ENCODE measurements around the gene MAGEB1.

The MAGEB1 gene

DNA sequence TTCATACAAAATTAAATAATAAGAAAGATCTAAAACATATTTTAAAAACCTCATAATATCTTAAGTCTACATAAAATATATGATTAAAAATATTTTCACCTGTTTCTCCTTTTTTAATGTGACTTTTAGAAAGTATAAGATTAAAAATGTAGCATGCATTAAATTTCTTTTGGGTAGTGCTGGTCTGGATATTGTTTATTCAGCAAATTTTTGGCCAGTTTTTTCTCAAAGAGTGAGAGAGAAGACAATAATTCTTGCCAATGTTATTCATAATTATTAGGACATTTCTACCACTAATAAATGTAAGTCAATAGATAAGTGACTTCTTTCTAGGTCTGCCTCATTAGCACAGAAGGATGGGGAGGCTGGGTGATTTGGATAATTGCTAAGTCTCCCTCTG is 14.1 kb downstream of the MAGEB1 start:
- DNase-seq (ENCODE audit: low read depth): no peak
- no peak overlapping the region for H3K4me3 ChIP-seq (ENCODE audit: low read length)
- TF ChIP-seq, protein P1, sequence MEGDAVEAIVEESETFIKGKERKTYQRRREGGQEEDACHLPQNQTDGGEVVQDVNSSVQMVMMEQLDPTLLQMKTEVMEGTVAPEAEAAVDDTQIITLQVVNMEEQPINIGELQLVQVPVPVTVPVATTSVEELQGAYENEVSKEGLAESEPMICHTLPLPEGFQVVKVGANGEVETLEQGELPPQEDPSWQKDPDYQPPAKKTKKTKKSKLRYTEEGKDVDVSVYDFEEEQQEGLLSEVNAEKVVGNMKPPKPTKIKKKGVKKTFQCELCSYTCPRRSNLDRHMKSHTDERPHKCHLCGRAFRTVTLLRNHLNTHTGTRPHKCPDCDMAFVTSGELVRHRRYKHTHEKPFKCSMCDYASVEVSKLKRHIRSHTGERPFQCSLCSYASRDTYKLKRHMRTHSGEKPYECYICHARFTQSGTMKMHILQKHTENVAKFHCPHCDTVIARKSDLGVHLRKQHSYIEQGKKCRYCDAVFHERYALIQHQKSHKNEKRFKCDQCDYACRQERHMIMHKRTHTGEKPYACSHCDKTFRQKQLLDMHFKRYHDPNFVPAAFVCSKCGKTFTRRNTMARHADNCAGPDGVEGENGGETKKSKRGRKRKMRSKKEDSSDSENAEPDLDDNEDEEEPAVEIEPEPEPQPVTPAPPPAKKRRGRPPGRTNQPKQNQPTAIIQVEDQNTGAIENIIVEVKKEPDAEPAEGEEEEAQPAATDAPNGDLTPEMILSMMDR (IDR thresholded peaks at IDR 0.05; ENCODE audit: insufficient read depth, low read depth, low read length, missing control alignments): no peak

- TF ChIP-seq, protein P1 (IDR thresholded peaks at IDR 0.05; ENCODE audit: insufficient read depth, low read depth, low read length, missing control alignments): no peak
- no peak overlapping the region for H3K4me3 ChIP-seq (ENCODE audit: low read length)
- DNase-seq (ENCODE audit: low read depth): no peak
Observed at GRCh38 chrX:30262763-30263162, 15.8 kb downstream of the MAGEB1 start.

- TF ChIP-seq, protein P1 (IDR thresholded peaks at IDR 0.05; ENCODE audit: insufficient read depth, low read depth, low read length, missing control alignments): no peak
- DNase-seq (ENCODE audit: low read depth): no peak
- H3K4me3 ChIP-seq (ENCODE audit: low read length): no peak overlapping the region
Observed at GRCh38 chrX:30270639-30271038, 23.7 kb downstream of the MAGEB1 start.

GRCh38 chrX:30275498-30275897 is 28.6 kb downstream of the MAGEB1 start:
- no peak overlapping the region for H3K4me3 ChIP-seq (ENCODE audit: low read length)
- DNase-seq (ENCODE audit: low read depth): peak; percentile 26
- TF ChIP-seq, protein P1 (IDR thresholded peaks at IDR 0.05; ENCODE audit: insufficient read depth, low read depth, low read length, missing control alignments): peak; percentile 34

DNA sequence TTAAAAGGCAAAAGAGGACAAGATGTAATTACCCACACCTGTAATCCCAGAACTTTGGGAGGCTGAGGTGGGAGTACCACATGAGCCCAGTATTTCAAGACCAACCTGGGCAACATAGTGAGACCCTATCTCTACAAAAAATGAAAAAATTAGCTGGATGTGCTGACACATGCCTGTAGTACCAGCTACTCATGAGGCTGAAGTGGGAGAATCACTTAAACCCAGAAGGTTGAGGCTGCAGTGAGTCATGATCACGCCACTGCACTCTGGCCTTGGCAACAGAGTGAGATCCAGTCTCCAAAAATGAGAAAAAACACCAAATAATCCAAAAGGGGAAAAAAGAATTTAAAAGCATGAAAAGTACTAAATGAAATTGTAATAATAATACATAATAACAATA is 31.4 kb downstream of the MAGEB1 start:
- peak; percentile 25 for DNase-seq (ENCODE audit: low read depth)
- H3K4me3 ChIP-seq (ENCODE audit: low read length): no peak overlapping the region
- TF ChIP-seq, protein P1 (IDR thresholded peaks at IDR 0.05; ENCODE audit: insufficient read depth, low read depth, low read length, missing control alignments): no peak

GRCh38 chrX:30280428-30280827 is 33.5 kb downstream of the MAGEB1 start:
- TF ChIP-seq, protein P1 (IDR thresholded peaks at IDR 0.05; ENCODE audit: insufficient read depth, low read depth, low read length, missing control alignments): no peak
- H3K4me3 ChIP-seq (ENCODE audit: low read length): no peak overlapping the region
- DNase-seq (ENCODE audit: low read depth): no peak

- TF ChIP-seq, protein P1 (IDR thresholded peaks at IDR 0.05; ENCODE audit: insufficient read depth, low read depth, low read length, missing control alignments): no peak
- DNase-seq (ENCODE audit: low read depth): peak; percentile 14
- no peak overlapping the region for H3K4me3 ChIP-seq (ENCODE audit: low read length)
Observed at GRCh38 chrX:30282527-30282926, 35.6 kb downstream of the MAGEB1 start.

All from epithelial cell of esophagus (primary cell).